Heart left ventricle (tissue), 16 donors: ENCODE data around the gene EHMT1. TPM values are rescaled to one million over a fixed set of nuclear protein-coding genes. Genes with fewer than 3 reads are reported as not detected.
A peak's percentile ranks its signal among the peaks of the same experiment; 100 is the strongest.

Source experiments
- ATAC-seq, 4 donors: fragments of 200-7000 bp; cut with Tn5 transposase; one replicate each; pipeline ENCODE4 v1.9.1; 2020 to 2022; ENCODE audit warnings: moderate library complexity in 4 of 4, mild to moderate bottlenecking in 3 of 4, moderate number of reproducible peaks in 1 of 4
- DNase-seq, 5 donors: peaks; one replicate each; pipeline ENCODE4 v3.0.0-alpha.2; 2020
- H3K27ac ChIP-seq, 12 donors: fragments of 200-600 bp; sonication (generic) in 4 of 12; one replicate each; pipeline versions ENCODE4 v1.5.0 to v1.8.0; 2016 to 2022; ENCODE audit warnings: mild to moderate bottlenecking in 2 of 12
- H3K27me3 ChIP-seq, 9 donors: fragments of 200-600 bp; sonication (generic) in 2 of 9; one replicate each; pipeline versions ENCODE4 v1.5.1 to v1.8.0; 2016 to 2022; ENCODE audit warnings: mild to moderate bottlenecking in 3 of 9
- H3K36me3 ChIP-seq, 9 donors: fragments of 200-600 bp; sonication (generic) in 2 of 9; one replicate each; pipeline versions ENCODE4 v1.5.0 to v1.8.0; 2018 to 2022; ENCODE audit warnings: mild to moderate bottlenecking in 2 of 9
- H3K4me1 ChIP-seq, 12 donors: fragments of 200-600 bp; sonication (generic) in 4 of 12; one replicate each; pipeline versions ENCODE4 v1.5.0 to v1.8.0; 2016 to 2022; ENCODE audit warnings: mild to moderate bottlenecking in 3 of 12
- H3K4me3 ChIP-seq, 12 donors: fragments of 200-600 bp; sonication (generic) in 4 of 12; one replicate each; pipeline versions ENCODE4 v1.5.0 to v1.8.0; 2017 to 2022; ENCODE audit warnings: mild to moderate bottlenecking in 9 of 12, moderate library complexity in 4 of 12
- H3K9me3 ChIP-seq, 12 donors: fragments of 200-600 bp; sonication (generic) in 4 of 12; one replicate each; pipeline versions ENCODE4 v1.5.0 to v1.8.0; 2016 to 2022; ENCODE audit warnings: mild to moderate bottlenecking in 1 of 12
- CTCF ChIP-seq, 12 donors: fragments of 200-600 bp; sonication (generic) in 4 of 12; IDR thresholded peaks; one replicate each; pipeline versions ENCODE4 v1.5.0 to v1.8.0; 2018 to 2022; ENCODE audit warnings: antibody characterized with exemption in 12 of 12, mild to moderate bottlenecking in 5 of 12
- POLR2A ChIP-seq, 2 donors: fragments of 450-650 bp; IDR thresholded peaks; one replicate each; pipeline ENCODE4 v1.6.1; 2017; ENCODE audit warnings: antibody characterized with exemption in 2 of 2, mild to moderate bottlenecking in 2 of 2, moderate library complexity in 2 of 2
- WGBS, 4 donors: extraction: QIAGEN DNeasy Blood & Tissue Kit in 2 of 4; methylation state at CpG; one replicate each; pipeline versions ENCODE4 v1.1.5 to v1.1.7; 2013 to 2018; 5-methylcytosine and 5-hydroxymethylcytosine counted together
- intact Hi-C, 10 donors: fragments of 100-400 bp; cut with DNase I; formaldehyde crosslinking; loops; one replicate each; pipeline versions ENCODE4 v1.11.1 to v1.14.2; 2022
- polyA plus RNA-seq, 2 donors: library from polyadenylated mRNA; stranded (reverse); fragments of 200-250 nt; gene quantifications; one replicate each; pipeline ENCODE4 v1.2.3, GENCODE V29; 2013
- total RNA-seq, 9 donors: library from RNA; depleted of rRNA in 2 of 9; stranded (reverse); fragments of >200 nt in 2 of 9; fragmentation: NEBNext Ultra II Directional in 3 of 9; extraction: Animal tissue kit (Norgen Biotek cat#: 25700) in 3 of 9; gene quantifications; one replicate each; pipeline versions ENCODE4 v1.1.0 to v1.2.4, GENCODE V29; 2016 to 2023
- donor health status: ischemic (EF 13 %, LVEDD 7.1; RV severe dilation, severe dysfunction).
- donor health status: healthy with polysubstance abuse.
- donor health status: DM: no; HTN: yes; CAD: no.
- donor health status: DM: no; HTN: no; CAD: no.
- donor health status: ischemic (EF 25% LVEDD 6.9; RV normal size, moderate dysfunction).
- donor health status: ischemic (EF 25% LVEDD 5.7; RV mildly dilated, moderate dysfunction).
- donor health status: healthy.
- donor health status: DM: yes; HTN: yes; CAD: no.
- donor health status: ischemic (EF 35%, LVEDD 5.7; RV mildly dilated, moderate dysfunction).
- donor health status: nonischemic (EF 11% LVEDD 7.7; RV severe dilation, severe dysfunction).
- donor health status: DM: yes; HTN: yes; CAD: no.
- donor health status: PGD.
- donor health status: ischemic (EF 29% LVEDD 5.4; RV normal size, mild dysfunction).
- donor health status: nonischemic (EF 23%, LVEDD 6.1; RV moderate dilation, normal function).

Gene EHMT1
- total and polyA plus RNA-seq, 11 donors: 24.5 to 55.9 (median 28.9) TPM

- H3K4me3 ChIP-seq: no peak overlapping the region
- 88 to 91% (median 89%) methylated on average over 14 to 21 of the region's 21 CpGs for WGBS, 4 donors
- intact Hi-C loops: no loop called here
- ATAC-seq: peak in 1 of 4 donors; percentile 18
- DNase-seq: no peak
- no peaks in the 10 kb centered on the region for H3K4me1 ChIP-seq
- H3K9me3 ChIP-seq: peaks cover 0 to 5% (median 0%) of the 10 kb centered on the region in 12 donors
- H3K27ac ChIP-seq: no peak overlapping the region
- peaks cover 0 to 78% (median 50%) of the 10 kb centered on the region in 9 donors for H3K36me3 ChIP-seq
- H3K27me3 ChIP-seq: no peaks in the 10 kb centered on the region
- TF ChIP-seq CTCF (IDR thresholded peaks at IDR 0.05): no peak
- no peak for TF ChIP-seq POLR2A (IDR thresholded peaks at IDR 0.05)
Observed at GRCh38 chr9:137828527-137829259, 209.9 kb downstream of the EHMT1 start.

- H3K27ac ChIP-seq: no peak overlapping the region
- no peaks in the 10 kb centered on the region for H3K4me1 ChIP-seq
- DNase-seq: no peak
- intact Hi-C loops: no loop called here
- H3K9me3 ChIP-seq: peaks cover 0 to 5% (median 0%) of the 10 kb centered on the region in 12 donors
- H3K36me3 ChIP-seq: peaks cover 0 to 78% (median 58%) of the 10 kb centered on the region in 9 donors
- H3K4me3 ChIP-seq: no peak overlapping the region
- TF ChIP-seq CTCF (IDR thresholded peaks at IDR 0.05): no peak
- no peak for TF ChIP-seq POLR2A (IDR thresholded peaks at IDR 0.05)
- H3K27me3 ChIP-seq: no peaks in the 10 kb centered on the region
- no peak for ATAC-seq
- WGBS, 4 donors: 92 to 95% (median 94%) methylated on average over 14 of the region's 14 CpGs
Observed at GRCh38 chr9:137829260-137829996, 210.6 kb downstream of the EHMT1 start.

GRCh38 chr9:137832191-137832700 lies 213.4 kb downstream of the EHMT1 start:
- no peak for TF ChIP-seq CTCF (IDR thresholded peaks at IDR 0.05)
- no peak for TF ChIP-seq POLR2A (IDR thresholded peaks at IDR 0.05)
- Histone ChIP-seq H3K4me3 (no peak overlapping the region), H3K27ac (no peak overlapping the region), H3K4me1 (no peaks in the 10 kb centered on the region), H3K9me3 (no peaks in the 10 kb centered on the region), H3K36me3 (peaks cover 0 to 79% (median 59%) of the 10 kb centered on the region in 9 donors), H3K27me3 (no peaks in the 10 kb centered on the region)
- 90 to 96% (median 94%) methylated on average over 20 of the region's 20 CpGs for WGBS, 4 donors
- ATAC-seq: no peak
- no peak for DNase-seq
- intact Hi-C loops: no loop called here
